H9 (cell line): ENCODE data around the gene ANGPTL8. TPM values are rescaled to one million over a fixed set of nuclear protein-coding genes. Genes with fewer than 3 reads are reported as not detected.

ENCODE experiments used
- DNase-seq: peaks from one replicate; pipeline ENCODE4 v3.0.0-alpha.2; 2017
- H2AFZ ChIP-seq: one replicate; pipeline ENCODE4 v1.6.1; 2013; ENCODE audit warnings: mild to moderate bottlenecking, low read length, control low read depth, moderate library complexity
- H2AK5ac ChIP-seq: 2 replicates; pipeline ENCODE4 v1.6.1; 2013; ENCODE audit warnings: low read length, control low read depth, mixed read lengths; ENCODE audit not compliant: insufficient read length
- H2BK120ac ChIP-seq: one replicate; pipeline ENCODE4 v1.6.1; 2013; ENCODE audit warnings: low read depth, mild to moderate bottlenecking, low read length, control low read depth, inconsistent platforms; ENCODE audit not compliant: poor library complexity, severe bottlenecking
- H2BK12ac ChIP-seq: 2 replicates; pipeline ENCODE4 v1.6.1; 2013; ENCODE audit warnings: low read length, control low read depth, mixed read lengths, low read depth; ENCODE audit not compliant: insufficient read length
- H2BK15ac ChIP-seq: 2 replicates; pipeline ENCODE4 v1.6.1; 2013; ENCODE audit warnings: low read depth, low read length, control low read depth
- H2BK20ac ChIP-seq: one replicate; pipeline ENCODE4 v1.6.1; 2013; ENCODE audit warnings: low read depth, mild to moderate bottlenecking, low read length, control low read depth, inconsistent platforms; ENCODE audit not compliant: poor library complexity, severe bottlenecking
- H2BK5ac ChIP-seq: 2 replicates; pipeline ENCODE4 v1.6.1; 2013; ENCODE audit warnings: low read length, control low read depth, mixed read lengths; ENCODE audit not compliant: insufficient read length
- H3K14ac ChIP-seq: 2 replicates; pipeline ENCODE4 v1.6.1; 2013; ENCODE audit warnings: low read length, control low read depth; ENCODE audit not compliant: insufficient read depth
- H3K18ac ChIP-seq: 2 replicates; pipeline ENCODE4 v1.6.1; 2013; ENCODE audit warnings: low read depth, mild to moderate bottlenecking, mixed read lengths, low read length, control low read depth; ENCODE audit not compliant: insufficient read length
- H3K23ac ChIP-seq: 2 replicates; pipeline ENCODE4 v1.6.1; 2013; ENCODE audit warnings: low read length, control low read depth, mixed read lengths, low read depth; ENCODE audit not compliant: insufficient read length
- H3K23me2 ChIP-seq: 2 replicates; pipeline ENCODE4 v1.6.1; 2013; ENCODE audit warnings: low read depth, mild to moderate bottlenecking, mixed read lengths, low read length, control low read depth; ENCODE audit not compliant: insufficient read length, poor library complexity, severe bottlenecking
- H3K27ac ChIP-seq: 2 replicates; pipeline ENCODE4 v1.5.1; 2013; ENCODE audit warnings: low read length, control low read depth, mixed read lengths, low read depth; ENCODE audit not compliant: insufficient read length
- H3K27me3 ChIP-seq: 2 replicates; pipeline ENCODE4 v1.6.1; 2013; ENCODE audit warnings: low read length, control low read depth, inconsistent platforms; ENCODE audit not compliant: insufficient read depth
- H3K4ac ChIP-seq: 2 replicates; pipeline ENCODE4 v1.6.1; 2013; ENCODE audit warnings: low read depth, mild to moderate bottlenecking, control low read depth, inconsistent platforms, low read length, moderate library complexity
- H3K4me1 ChIP-seq: 2 replicates; pipeline ENCODE4 v1.6.1; 2013; ENCODE audit warnings: low read length, control low read depth, inconsistent platforms; ENCODE audit not compliant: insufficient read depth
- H3K4me2 ChIP-seq: 2 replicates; pipeline ENCODE4 v1.6.1; 2013; ENCODE audit warnings: low read length, control low read depth, mixed read lengths; ENCODE audit not compliant: insufficient read length, insufficient read depth
- H3K56ac ChIP-seq: 2 replicates; pipeline ENCODE4 v1.6.1; 2013; ENCODE audit warnings: low read depth, mild to moderate bottlenecking, mixed read lengths, low read length, control low read depth; ENCODE audit not compliant: insufficient read length
- H3K79me1 ChIP-seq: 2 replicates; pipeline ENCODE4 v1.6.1; 2013; ENCODE audit warnings: low read depth, mild to moderate bottlenecking, moderate library complexity, low read length, control low read depth, inconsistent platforms; ENCODE audit not compliant: insufficient read depth, poor library complexity, severe bottlenecking
- H3K79me2 ChIP-seq: 2 replicates; pipeline ENCODE4 v1.6.1; 2013; ENCODE audit warnings: low read length, control low read depth, inconsistent platforms; ENCODE audit not compliant: insufficient read depth
- H3K9ac ChIP-seq: 2 replicates; pipeline ENCODE4 v1.6.1; 2013; ENCODE audit warnings: low read length, control low read depth, mixed read lengths; ENCODE audit not compliant: insufficient read length; ENCODE audit errors: extremely low read depth
- H3K9me3 ChIP-seq: one replicate; pipeline ENCODE4 v1.6.1; 2013; ENCODE audit warnings: low read depth, low read length, inconsistent platforms; ENCODE audit not compliant: control insufficient read depth
- H3T11ph ChIP-seq: one replicate; pipeline ENCODE4 v1.6.1; 2013; ENCODE audit warnings: mild to moderate bottlenecking, low read length, control low read depth, inconsistent platforms
- H4K20me1 ChIP-seq: one replicate; pipeline ENCODE4 v1.6.1; 2013; ENCODE audit not compliant: control insufficient read depth, insufficient read length, insufficient read depth
- H4K5ac ChIP-seq: 2 replicates; pipeline ENCODE4 v1.6.1; 2013; ENCODE audit warnings: low read depth, mild to moderate bottlenecking, mixed read lengths, low read length, control low read depth; ENCODE audit not compliant: insufficient read length
- H4K8ac ChIP-seq: replicated peaks from 2 replicates; pipeline ENCODE4 v1.6.1; 2013; ENCODE audit warnings: low read length, control low read depth, mixed read lengths, low read depth; ENCODE audit not compliant: insufficient read length
- H4K91ac ChIP-seq: 2 replicates; pipeline ENCODE4 v1.6.1; 2013; ENCODE audit warnings: low read depth, mild to moderate bottlenecking, moderate library complexity, mixed read lengths, low read length, control low read depth; ENCODE audit not compliant: insufficient read length
- H3K27ac Mint-ChIP-seq, 3 experiments: 2 replicates in 2 of 3; 3 replicates in 1 of 3; pipeline ENCODE4 v1.8.0; 2020 to 2021; ENCODE audit warnings: mixed read lengths in 3 of 3, mild to moderate bottlenecking in 1 of 3, moderate library complexity in 1 of 3
- H3K27me3 Mint-ChIP-seq: 2 replicates; pipeline ENCODE4 v1.8.0; 2021; ENCODE audit warnings: low read depth, mild to moderate bottlenecking, moderate library complexity, mixed read lengths
- H3K36me3 Mint-ChIP-seq, 3 experiments: 2 replicates in 2 of 3; 3 replicates in 1 of 3; pipeline ENCODE4 v1.8.0; 2020 to 2021; ENCODE audit warnings: low read depth in 3 of 3, mixed read lengths in 3 of 3; ENCODE audit not compliant: insufficient read depth in 1 of 3
- H3K4me1 Mint-ChIP-seq, 2 experiments: 2 replicates each; pipeline ENCODE4 v1.8.0; 2020; ENCODE audit warnings: mixed read lengths in 2 of 2
- H3K4me3 Mint-ChIP-seq, 2 experiments: 2 replicates in 1 of 2; 3 replicates in 1 of 2; pipeline ENCODE4 v1.8.0; 2020 to 2021; ENCODE audit warnings: mild to moderate bottlenecking in 2 of 2, mixed read lengths in 2 of 2, moderate library complexity in 1 of 2
- H3K9me3 Mint-ChIP-seq, 2 experiments: 2 replicates in 1 of 2; 3 replicates in 1 of 2; pipeline ENCODE4 v1.8.0; 2020; ENCODE audit warnings: mild to moderate bottlenecking in 2 of 2, mixed read lengths in 2 of 2, moderate library complexity in 1 of 2
- CTCF ChIP-seq: fragments of 200-600 bp; sonication (generic); conservative IDR thresholded peaks from 3 replicates; pipeline ENCODE4 v1.8.0; 2021; ENCODE audit warnings: antibody characterized with exemption, mild to moderate bottlenecking
- WGBS: extraction: QIAGEN DNeasy Blood & Tissue Kit; methylation state at CpG from one replicate; pipeline ENCODE4 v1.1.7; 2013; ENCODE audit warnings: missing lambda C conversion rate, low lambda C conversion rate, mixed read lengths; ENCODE audit not compliant: insufficient read length; ENCODE audit errors: extremely low coverage; 5-methylcytosine and 5-hydroxymethylcytosine counted together
- total RNA-seq: library from RNA; stranded (reverse); gene quantifications from 2 replicates; pipeline ENCODE4 v1.2.1, GENCODE V29; 2021

Gene ANGPTL8
- total RNA-seq, 1 experiment from 2014 or later, result not detected

GRCh38 chr19:11244846-11245589 is 5.6 kb downstream of the ANGPTL8 start:
- Mint-ChIP-seq H3K27ac (no peak overlapping the region), H3K27me3 (peaks cover 3% of the 10 kb centered on the region; the same call in 1 of the 2 replicates), H3K4me1 (peaks cover 0 to 8% of the 10 kb centered on the region in 2 experiments; a peak in 3 of 4 replicates), H3K36me3 (peaks cover 13 to 43% (median 40%) of the 10 kb centered on the region in 3 experiments), H3K4me3 (no peak overlapping the region), H3K9me3 (no peaks in the 10 kb centered on the region)
- Histone ChIP-seq H3K9ac (no peak overlapping the region), H4K91ac (no peak overlapping the region), H2BK5ac (no peak overlapping the region), H4K5ac (no peak overlapping the region), H2AK5ac (no peak overlapping the region), H4K20me1 (peaks cover 2% of the 10 kb centered on the region), H2BK120ac (no peak overlapping the region), H3K14ac (no peak overlapping the region), H3K23ac (no peak overlapping the region), H4K8ac (no peak overlapping the region), H3K4ac (no peak overlapping the region), H2AFZ (no peak overlapping the region), H2BK20ac (no peak overlapping the region), H3K4me1 (no peaks in the 10 kb centered on the region), H3K79me1 (no peaks in the 10 kb centered on the region), H3K18ac (no peak overlapping the region), H2BK15ac (no peak overlapping the region), H3K56ac (no peak overlapping the region), H3T11ph (no peak overlapping the region), H3K23me2 (no peaks in the 10 kb centered on the region), H3K4me2 (no peak overlapping the region), H2BK12ac (no peak overlapping the region), H3K27me3 (no peaks in the 10 kb centered on the region), H3K27ac (no peak overlapping the region), H3K9me3 (no peaks in the 10 kb centered on the region), H3K79me2 (no peaks in the 10 kb centered on the region)
- DNase-seq, result no peak
- WGBS, result no CpG with 5 or more reads among the region's 5 CpGs
- no peak for TF ChIP-seq CTCF
